Right forelimb (tissue), 1 donor: ENCODE measurements around the gene SLX9.
"Not testable (repeated sequence)": the region's sequence is repeated elsewhere in the genome, so short reads cannot be mapped to it uniquely, and the experiment has no call there.

Experiments
- DNase-seq: peaks from one replicate; pipeline ENCODE4 v3.0.0-alpha.2; 2018

The SLX9 gene

DNA sequence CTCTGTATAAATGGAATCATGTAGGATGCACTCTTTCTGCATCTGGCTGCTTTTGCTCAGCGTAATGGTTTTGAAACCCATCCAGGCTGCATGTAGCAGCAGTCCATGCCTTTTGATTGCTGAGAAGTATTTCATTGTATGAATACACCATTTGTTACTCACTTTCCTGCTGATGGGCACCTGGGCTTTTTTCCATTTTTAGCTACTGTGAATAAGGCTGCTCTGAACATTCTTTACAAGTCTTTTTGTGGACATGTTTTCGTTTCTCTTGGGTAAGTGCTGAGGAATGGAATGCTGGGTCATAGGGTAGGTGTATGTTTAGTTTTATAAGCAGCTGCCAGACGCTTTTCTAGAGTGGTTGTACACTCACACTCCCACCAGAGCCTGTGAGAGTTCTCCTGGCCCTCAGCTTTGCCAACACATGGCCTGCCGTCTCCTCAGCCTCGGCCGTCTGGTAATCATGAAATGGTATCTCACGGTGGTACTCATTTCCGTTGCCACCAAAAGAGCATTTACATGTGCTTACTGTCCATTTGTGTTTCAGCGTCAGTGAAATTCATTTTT, 22.7 kb downstream of the SLX9 start:
- DNase-seq, result no peak

DNA sequence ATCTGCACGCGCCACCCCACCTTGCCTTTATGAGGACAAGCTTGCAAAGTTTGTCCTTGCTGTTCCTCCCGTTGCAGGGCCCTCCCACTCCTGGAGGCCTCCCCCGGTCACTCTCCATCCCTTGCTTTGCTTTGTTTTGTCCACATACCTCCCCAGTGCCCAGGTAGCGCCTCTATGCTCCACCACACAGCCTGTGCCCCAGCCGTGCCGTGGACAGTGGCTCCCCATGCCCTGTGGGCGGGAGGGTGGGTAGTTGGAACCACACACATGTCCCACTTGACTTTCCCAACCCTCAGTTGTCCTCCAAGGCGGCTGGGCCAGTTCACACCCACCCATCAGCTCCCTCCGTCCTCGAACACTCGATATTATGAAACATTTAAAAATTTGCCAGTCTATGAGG, 24.6 kb downstream of the SLX9 start:
- DNase-seq, result no peak

DNA sequence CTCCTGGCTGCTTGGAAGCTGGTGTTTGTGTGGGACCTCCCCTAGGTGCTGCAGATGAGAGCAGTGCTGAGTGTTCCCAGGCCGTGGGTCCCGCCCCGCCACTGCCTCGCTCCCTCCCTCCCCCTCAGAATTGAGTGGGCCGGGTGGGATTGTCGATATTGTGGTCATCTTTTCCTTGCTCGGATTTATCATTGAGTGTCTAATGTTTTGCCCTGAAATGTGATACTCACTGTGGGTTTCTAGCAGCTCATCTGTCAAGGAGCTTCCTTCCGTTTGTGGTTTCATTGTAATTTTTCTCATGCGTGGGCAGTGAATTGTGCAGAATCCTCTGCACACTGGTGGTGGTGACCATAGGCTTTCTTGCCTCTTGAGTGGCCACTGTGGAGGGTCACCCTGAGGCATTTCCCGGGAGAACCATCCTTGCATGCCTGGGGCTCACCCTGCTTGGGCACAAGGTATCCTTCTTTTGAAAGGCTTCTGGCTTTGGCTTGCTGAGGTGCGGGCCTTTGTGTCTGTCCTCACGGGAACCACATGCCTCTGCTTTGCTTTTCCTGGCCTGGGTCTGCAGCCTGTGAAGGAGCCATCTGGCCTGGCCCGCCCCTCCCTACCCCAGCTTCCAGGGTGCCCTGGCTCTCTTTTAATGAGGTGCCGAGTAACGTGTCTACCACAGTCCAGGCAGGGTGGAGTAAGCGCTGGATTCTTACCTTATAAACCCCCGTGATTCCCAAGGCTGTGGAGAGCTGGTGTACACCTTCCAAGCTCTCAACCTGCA, 25.6 kb downstream of the SLX9 start:
- no peak for DNase-seq

DNA sequence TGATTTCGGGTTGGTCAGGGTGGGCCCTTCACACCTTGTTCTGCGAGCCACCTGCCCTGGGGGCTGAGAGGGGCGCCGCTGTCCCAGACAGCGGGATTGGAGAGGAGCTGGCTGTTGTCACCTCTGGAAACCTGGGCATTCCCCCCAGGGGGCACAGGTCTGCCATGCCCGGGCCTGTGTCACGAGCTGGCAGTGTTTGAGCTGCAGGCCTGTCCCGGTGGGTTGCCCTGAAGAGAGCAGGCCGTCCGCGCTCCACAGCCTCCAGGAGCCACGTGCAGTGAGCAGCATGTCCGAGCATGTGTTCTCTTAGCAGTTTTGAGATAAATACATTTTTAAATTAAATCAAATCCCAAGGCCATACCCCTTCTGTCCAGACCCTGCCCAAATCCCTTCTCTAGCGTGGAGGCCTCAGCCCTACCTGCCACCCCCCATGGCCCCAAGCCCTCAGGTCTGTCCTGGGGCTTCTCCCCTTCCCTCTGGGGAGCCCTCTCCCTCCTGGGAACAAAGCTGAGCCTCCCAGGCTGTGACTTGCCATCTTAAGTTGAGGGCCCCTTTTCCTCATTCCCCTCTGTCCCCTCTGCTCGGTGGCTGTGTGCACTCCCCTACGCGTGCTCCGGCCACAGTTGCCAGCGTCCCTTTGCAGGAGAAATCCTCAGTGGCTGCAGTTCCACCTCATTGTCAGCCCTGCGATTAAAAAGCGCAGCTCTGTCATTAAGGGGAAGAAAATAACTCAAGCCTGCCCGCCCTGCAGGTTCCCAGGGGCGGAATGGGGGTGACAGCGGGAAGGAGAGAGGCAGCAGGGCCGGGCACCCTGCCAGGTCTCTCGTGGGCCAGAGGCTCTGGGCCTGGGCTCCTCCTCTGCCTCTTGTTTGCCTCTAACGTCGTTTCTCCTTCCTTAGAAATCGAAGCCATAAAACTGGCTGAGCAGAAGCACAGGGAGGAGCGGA, 26.6 kb downstream of the SLX9 start:
- peak; percentile 73 for DNase-seq

DNA sequence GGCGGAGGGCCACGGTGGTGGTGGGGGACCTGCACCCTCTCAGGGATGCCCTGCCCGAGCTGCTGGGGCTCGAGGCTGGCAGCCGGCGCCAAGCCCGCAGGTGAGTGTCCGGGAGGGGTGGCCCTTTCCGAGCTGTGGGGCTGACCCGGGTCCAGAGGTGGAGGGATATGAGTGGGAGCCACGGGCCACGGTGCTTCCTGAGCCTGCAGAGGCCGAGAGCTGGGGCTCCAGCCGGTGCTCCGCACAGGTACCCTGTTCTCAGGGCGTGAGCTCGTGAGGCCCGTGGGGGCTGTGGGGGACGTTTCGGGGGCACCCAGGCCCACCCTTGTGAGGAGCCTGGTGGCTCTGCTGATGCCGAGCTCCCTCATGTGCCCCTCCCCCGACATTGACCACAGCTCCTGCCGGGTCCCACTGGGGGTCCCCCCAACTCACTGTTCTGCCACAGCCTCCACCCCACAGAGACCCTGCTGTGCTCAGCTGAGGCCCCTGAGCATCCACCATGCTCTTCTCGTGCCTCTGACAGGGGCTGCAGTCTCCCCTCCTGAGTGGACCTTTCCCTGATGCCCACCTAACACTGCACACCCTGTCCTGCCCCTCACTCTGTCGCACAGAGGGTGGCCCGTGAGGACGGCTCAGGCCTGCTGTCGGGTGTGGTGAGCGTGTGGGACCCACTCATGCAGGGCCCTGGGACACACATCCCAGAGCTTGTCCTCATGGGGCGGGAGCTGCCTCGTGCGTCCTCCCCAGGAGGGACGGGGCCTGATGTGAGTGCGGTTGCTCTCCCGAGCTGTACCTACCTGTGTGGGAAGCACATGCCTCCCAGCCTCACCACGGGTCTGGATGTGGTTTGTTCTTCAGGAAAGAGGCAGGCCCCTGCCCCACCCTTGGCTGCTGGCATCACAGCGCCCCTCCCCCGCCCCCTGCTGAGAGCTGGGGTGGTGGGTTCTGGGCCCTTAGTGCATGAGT, 27.5 kb downstream of the SLX9 start:
- no peak for DNase-seq

DNA sequence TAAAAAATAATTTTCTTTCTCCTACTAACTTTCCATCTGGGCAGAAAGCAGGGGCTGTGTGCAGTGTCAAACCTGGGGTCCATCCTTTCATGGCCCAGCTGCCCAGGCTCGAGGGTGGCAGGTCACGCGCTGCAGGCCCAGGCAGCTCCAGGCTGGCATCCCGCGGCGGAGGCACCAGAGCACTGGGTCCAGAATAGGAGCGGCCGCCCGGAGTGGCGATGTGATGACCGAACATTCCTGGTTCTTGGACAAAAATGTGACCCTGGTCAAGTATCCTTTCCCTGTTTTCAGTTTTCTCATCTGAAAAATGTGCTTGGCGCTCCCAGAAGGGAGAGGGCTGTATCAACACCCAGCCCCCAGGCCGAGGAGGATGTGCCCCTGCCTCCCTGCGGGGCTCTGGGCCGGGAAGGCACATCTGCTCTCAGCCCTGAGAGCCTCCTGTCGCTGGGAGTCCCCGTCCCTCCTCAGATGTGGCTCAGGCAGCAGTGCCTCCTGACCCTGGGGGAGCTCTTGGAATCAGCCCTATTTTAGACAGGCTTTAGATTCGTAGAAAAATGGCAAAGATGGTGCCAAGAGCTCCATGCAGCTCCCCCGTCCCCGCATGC, 29.3 kb downstream of the SLX9 start:
- no peak for DNase-seq

DNA sequence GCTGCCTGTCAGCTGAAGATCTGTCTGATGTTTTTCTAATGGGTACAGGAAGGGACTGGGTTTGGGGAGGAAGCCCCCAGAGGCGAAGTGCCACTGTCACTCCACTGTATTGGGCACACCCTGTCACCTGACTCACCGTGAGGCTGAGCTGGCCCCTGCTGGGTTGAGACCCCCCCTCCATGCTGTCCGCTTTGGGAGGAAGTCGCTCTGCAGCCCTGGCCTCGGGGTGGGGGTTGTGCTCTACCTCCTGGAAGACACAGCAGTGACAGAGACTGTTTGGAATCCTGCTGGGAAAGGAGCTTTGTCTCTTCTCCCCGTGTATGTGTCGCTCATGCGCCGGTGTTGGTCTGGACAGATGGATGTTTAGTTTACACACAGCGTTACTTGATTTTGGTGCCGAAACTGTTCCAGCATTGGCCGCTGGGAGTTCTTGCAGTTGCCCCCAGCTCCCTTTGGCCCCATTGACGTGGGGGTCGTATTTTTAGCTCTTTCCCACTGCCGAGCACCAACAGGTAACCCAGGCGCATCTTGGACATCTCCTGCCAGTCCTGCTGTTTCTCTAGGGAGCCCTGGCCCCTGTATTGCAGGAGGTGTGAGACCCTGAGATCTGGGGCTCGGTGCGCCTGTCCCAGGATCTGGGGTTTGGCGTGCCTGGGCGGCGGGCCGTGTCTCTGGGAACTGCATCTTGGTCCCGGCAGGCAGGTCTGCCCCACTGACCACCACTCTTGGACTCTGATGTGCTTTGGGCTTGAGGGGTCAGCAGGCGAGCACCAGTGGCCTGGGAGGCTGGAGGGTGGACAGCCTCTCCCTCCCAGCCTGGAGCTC, 30.3 kb downstream of the SLX9 start:
- DNase-seq, result no peak

DNA sequence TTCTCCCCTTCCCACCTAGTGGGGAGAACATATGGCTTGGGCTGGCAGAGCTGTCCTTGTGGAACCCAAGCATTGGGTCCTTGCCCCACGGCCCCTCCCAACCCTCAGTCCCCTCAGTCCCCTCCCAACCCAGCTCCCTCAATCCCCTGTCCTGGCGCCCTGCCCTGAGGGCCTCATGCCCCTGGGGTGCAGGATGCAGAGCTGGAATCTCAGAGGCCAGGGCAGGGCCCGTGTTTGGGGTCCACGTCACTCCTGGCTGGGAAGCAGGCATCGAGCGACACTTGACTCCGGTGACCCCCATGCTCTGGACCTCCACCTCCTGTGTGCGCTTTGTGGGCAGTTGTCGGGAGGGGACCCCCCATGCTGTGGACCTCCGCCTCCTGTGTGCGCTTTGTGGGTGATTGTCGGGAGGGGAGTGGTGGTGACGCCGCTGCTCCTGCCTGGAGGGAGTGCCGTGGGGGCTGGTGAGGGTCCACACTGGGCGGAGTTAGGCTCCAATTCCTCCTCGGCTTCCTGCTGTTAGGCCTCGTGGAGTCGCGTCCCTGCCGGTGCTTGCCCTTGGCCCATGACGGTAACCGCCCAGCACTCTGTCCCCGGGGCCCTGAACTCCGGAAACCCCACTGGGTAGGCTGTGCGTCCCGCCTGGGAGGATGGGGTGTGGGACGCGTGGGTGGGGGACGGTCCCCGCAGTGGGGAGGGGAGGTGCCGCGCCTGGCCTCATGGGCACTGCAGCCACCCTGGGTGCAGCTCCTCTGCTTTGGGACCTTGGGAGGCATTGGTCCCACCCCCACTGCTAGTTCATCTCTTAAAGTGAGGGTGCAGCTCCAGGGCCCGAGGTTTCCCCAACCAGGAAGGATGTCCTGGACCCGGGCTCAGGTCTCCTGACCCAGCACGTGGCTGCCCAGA, 31.2 kb downstream of the SLX9 start:
- DNase-seq, result no peak

DNA sequence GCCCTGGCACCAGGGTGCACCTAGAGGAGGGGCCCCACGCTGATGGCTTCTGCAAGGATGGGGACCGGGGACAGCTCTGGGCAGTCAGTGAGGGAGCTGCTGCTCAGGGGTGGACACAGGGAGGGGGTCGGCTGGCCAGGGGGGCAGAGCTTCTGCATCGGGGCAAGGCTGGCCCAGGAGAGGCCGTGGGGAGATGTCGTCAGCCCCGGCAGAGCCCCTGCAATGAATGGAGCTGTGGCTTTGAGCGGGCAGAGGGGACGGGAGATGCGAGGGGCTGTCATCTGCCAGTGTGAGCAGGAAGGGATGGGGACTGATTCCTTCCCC, 31.8 kb downstream of the SLX9 start:
- DNase-seq, result no peak

DNA sequence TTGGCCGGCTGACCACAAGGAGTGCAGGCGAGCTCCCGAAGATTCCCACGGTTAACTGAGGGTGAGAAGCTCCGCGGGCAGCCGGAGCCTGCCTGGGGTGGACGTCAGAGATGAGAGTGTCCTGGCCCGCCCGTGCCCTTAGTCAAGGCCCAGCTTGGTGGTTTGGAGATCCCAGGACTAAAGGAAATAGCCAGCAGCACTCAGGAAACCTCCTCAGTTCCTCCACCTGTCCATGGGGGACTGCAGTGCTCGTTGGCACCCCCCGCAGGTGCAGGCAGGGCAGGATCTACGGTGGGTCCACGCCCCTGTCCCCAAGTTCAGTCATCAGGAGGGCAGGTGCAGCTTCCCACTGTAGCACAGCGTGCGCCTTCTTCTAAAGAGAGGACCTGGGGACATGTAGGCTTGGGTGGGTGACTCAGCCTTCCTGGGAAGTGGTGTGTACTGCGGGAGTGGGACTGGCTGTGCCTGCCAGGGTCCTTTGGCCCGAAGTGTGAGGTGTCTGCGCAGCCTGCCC, 32.5 kb downstream of the SLX9 start:
- no peak for DNase-seq

DNA sequence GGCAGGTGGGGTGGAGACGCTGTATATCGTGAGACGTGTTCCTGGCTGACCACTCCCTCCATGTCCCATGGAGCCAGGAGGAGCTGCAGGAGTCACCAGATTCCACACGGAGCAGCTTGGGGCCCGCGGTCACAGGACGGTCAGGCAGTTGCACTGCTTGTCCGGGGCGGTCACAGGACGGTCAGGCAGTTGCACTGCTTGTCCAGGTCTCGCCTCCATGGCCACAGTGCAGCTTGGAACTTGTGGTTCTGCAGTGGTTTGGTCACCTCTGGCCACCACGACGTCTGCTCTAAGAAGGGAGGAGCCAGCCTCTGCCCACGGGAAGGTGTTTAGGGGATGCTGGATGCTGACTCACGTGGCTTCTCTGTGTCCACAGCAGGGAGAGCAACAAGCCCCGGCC, 33.0 kb downstream of the SLX9 start:
- DNase-seq, result no peak

DNA sequence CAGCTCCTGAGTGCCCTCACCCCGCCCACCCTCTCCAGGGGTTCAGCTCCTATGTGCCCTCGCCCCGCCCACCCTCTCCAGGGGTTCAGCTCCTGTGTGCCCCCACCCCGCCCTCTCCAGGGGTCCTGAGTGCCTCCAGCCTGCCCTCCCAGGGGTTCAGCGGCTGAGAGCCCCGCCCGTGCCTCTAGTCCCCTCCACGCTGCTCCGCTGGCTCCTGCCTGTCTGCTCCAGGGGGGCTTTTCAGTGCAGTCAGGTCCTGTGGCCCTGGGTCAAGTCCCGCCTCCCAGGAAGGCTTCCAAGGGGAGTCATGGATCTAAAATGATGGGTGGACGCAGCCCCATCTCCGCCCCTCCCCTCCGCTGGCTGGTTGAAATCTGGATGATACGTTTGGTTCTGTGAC, 33.8 kb downstream of the SLX9 start:
- DNase-seq, result no peak

DNA sequence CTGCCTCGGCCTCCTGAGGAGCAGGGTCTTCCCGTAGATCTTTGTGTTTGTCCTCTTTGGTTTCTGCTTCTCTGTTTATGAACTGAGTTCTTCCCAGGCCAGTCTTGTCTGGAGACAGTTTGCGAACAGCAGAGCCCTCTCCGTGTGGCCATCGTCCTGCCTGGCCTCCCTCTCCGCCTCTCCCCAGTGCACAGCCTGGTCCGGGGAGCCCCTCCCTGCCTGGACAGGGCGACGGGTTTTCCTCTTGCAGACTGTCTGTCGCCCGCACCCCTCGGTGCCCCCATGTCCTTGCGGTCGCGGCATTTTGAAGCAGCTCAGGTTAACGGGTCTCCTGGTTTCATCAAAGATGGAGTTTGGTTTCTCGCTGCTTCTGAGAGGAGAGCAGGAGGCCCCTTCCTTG, 34.8 kb downstream of the SLX9 start:
- DNase-seq, result no peak

DNA sequence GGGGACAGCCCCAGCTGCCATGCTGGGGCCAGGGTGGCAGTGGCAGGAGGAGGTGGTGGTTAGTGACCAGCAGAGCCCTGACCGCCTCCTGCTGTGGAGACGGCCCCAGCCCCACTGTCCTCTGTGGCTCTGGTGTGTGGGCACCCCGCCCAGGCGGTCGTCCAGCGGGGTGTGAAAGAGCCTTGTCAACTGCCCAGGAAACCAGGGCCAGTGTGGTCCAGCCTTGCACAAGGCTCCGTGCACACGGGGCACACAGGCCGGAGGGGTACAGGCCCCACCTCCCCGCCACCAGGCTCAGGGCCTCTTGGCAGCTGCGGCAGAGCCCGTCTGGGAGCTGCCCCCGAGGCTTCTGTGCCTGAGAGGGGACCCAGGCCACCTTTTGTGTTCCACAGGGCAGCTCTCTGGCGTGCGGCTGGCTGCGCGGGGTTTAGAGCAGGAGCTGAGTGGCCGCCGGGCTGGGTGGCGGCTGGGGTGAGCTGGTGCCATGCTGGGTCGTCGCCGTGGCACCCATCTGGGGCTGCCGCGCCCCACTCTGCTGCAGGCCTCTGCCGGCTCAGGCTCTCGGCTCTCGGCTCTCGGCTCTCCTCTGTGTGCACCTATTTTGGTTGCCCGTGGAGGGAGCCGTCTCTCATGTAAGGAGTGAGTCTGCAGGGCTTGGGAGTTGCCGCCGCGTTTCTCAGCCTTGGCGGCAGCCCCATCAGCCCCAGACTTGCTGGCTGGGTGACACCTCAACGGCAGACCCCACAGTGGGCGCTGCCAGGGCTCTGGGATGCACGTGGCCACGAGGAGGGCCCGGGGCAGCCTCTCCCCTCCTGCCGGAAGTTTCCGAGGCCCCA, 36.1 kb downstream of the SLX9 start:
- no peak for DNase-seq

DNA sequence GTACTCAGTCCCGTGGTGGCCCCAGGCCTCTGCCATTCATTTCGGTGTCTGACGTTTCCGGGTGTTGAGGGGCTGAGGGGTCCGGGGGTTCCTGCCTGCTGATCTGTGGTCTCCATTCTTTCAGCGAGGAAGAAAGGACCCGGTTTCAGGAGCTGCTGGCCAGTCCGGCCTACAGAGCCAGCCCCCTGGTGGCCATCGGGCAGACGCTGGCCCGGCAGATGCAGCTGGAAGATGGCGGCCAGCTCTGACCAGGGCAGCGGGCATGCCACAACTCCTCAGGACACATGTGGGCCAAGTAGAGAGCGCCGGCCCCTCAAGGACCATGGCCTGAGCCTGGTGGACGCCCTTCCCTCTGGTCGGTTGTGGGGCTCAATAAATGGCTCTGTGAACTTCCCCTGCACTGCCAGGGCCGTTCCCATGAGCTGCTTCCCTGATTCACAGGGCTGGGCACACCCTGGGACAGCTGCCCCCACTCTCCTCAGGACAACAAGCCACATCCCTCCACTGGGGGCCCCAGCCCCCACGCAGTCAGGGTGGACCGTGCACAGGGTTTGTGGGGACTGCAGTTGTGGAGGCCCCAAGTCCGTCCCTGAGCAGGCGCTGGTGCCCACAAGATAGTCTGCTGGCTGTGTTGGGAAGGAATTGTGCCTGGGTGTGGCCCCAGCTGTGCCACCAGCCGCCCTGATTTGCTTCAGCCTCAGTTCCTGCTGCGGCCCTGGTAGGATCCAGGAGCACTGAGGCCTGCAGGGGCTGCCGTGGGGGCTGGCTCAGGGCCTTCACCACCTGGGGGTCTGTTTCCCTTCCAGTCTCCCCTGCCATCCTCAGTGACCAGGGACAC, 36.9 kb downstream of the SLX9 start:
- DNase-seq, result not testable (repeated sequence)

DNA sequence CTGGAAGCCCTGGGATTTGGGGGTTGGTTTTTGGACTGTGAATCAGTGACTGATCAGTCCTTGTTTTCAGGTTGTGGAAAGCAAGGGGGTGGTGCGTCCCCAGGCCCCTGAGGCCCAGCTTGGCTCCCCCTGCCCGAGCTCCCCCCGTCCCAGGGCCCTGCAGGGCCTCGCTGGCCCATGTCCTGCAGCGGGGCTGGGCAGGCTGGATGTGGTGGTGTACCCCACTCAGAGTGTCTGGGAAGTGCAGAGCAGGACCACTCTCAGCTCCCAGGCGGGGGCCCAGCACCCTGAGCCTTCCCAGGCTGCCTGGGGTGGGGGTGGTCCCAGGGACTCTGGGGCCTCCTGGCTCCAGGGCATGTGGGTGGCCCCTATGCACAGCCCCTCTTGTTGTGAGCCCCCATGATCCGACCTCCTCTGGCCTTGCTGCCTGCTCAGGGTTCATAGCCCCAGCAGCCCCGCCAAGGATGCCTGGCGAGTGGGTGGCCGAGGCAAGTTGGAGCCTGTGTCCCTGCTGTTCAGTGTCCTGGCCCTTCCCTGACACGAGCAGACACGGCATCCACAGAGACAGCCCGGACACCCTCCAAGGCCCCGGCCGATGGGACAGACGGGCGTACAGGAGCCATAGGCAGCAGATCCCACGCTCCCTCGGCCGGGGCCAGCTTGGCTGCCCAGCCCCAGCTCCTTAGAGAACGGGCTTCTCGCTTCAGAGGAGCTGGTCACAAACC, 37.9 kb downstream of the SLX9 start:
- no peak for DNase-seq
